ENCODE results near the gene DNAJB1.

DNAJB1 gene

GRCh38 chr19:14471436-14472187 is 46.6 kb downstream of the DNAJB1 start:
- Histone ChIP-seq H3K9ac (ENCODE audit: low read length) (no peak overlapping the region), H3K4me1 (ENCODE audit: control insufficient read depth, insufficient read depth, low read length) (peaks cover 38% of the 10 kb centered on the region), H3K27me3 (ENCODE audit: control insufficient read depth, insufficient read depth, low read length) (peaks cover 29% of the 10 kb centered on the region), H3K4me3 (ENCODE audit: low read length) (no peak overlapping the region), H3K36me3 (ENCODE audit: control insufficient read depth, insufficient read depth, low read length) (no peaks in the 10 kb centered on the region), H3K9me3 (ENCODE audit: control insufficient read depth, low read length) (no peaks in the 10 kb centered on the region)

DNA sequence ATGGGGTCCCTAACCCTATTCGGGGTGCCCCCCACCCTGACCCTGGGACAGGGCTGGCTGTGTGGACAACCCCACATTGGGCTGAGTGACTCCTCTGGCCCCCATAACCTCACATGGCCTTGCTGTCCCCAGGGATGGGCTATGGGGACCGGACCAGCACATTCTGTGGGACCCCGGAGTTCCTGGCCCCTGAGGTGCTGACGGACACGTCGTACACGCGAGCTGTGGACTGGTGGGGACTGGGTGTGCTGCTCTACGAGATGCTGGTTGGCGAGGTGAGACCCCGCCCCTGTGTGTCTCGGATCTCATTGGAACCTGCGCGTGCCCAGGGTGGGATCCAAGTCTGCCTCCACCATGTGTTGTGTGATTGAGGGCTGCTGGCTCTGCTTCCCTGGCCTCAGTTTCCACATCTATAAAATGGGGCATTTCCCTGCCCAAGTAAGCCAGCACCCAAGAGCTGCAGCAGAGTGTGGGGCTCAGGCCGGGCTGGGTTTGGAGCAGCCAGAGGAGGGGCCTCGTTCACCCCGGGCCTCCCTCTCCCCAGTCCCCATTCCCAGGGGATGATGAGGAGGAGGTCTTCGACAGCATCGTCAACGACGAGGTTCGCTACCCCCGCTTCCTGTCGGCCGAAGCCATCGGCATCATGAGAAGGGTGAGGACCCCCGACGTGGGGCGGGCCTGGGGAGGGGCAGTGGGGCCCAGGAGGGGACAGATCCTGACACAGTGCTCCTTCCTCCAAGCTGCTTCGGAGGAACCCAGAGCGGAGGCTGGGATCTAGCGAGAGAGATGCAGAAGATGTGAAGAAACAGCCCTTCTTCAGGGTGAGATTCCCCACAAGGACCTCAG is 47.9 kb downstream of the DNAJB1 start:
- H3K4me1 ChIP-seq (ENCODE audit: control insufficient read depth, insufficient read depth, low read length), result peaks cover 24% of the 10 kb centered on the region
- H3K9ac ChIP-seq (ENCODE audit: low read length), result no peak overlapping the region
- H3K27me3 ChIP-seq (ENCODE audit: control insufficient read depth, insufficient read depth, low read length), result peaks cover 26% of the 10 kb centered on the region
- H3K36me3 ChIP-seq (ENCODE audit: control insufficient read depth, insufficient read depth, low read length), result no peaks in the 10 kb centered on the region
- H3K9me3 ChIP-seq (ENCODE audit: control insufficient read depth, low read length), result no peaks in the 10 kb centered on the region
- H3K4me3 ChIP-seq (ENCODE audit: low read length), result no peak overlapping the region

DNA sequence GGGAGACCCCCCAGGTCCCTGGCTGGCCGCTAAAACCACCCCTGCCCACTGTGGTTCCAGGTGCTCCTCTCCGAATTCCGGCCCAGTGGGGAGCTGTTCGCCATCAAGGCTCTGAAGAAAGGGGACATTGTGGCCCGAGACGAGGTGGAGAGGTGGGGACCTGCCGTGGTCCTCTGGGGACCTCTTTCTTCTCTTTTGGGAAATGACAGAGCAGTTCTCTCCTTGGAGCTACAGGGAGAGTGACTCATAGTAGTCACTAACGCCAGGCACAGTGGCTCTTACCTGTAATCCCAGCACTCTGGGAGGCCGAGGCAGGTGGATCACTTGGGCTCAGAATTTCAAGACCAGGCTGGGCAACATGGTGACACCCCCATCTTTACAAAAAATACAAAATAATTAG is 50.4 kb downstream of the DNAJB1 start:
- Histone ChIP-seq H3K4me1 (ENCODE audit: control insufficient read depth, insufficient read depth, low read length) (peaks cover 9% of the 10 kb centered on the region), H3K9me3 (ENCODE audit: control insufficient read depth, low read length) (no peaks in the 10 kb centered on the region), H3K4me3 (ENCODE audit: low read length) (no peak overlapping the region), H3K27me3 (ENCODE audit: control insufficient read depth, insufficient read depth, low read length) (peaks cover 6% of the 10 kb centered on the region), H3K9ac (ENCODE audit: low read length) (no peak overlapping the region), H3K36me3 (ENCODE audit: control insufficient read depth, insufficient read depth, low read length) (no peaks in the 10 kb centered on the region)

GRCh38 chr19:14467391-14467790 is 50.8 kb downstream of the DNAJB1 start:
- H3K4me3 ChIP-seq (ENCODE audit: low read length), result no peak overlapping the region
- H3K36me3 ChIP-seq (ENCODE audit: control insufficient read depth, insufficient read depth, low read length), result no peaks in the 10 kb centered on the region
- H3K27me3 ChIP-seq (ENCODE audit: control insufficient read depth, insufficient read depth, low read length), result peaks cover 2% of the 10 kb centered on the region
- no peaks in the 10 kb centered on the region for H3K9me3 ChIP-seq (ENCODE audit: control insufficient read depth, low read length)
- H3K4me1 ChIP-seq (ENCODE audit: control insufficient read depth, insufficient read depth, low read length), result peaks cover 5% of the 10 kb centered on the region
- H3K9ac ChIP-seq (ENCODE audit: low read length), result no peak overlapping the region
